Dendritic cell treated with granulocyte-macrophage colony-stimulating factor and Interleukin-4, amounts not matched to agents 40 ng/mL and 50 ng/mL, for 4 days (primary cell): Measurements from ENCODE around the gene ZBTB22.

Experiments used
- H3K27ac Mint-ChIP-seq: one replicate; pipeline ENCODE4 v1.8.0; 2022; ENCODE audit warnings: mild to moderate bottlenecking, mixed read lengths
- H3K27me3 Mint-ChIP-seq: one replicate; pipeline ENCODE4 v1.8.0; 2022; ENCODE audit warnings: mild to moderate bottlenecking, mixed read lengths
- H3K36me3 Mint-ChIP-seq: one replicate; pipeline ENCODE4 v1.8.0; 2022; ENCODE audit warnings: low read depth, mixed read lengths
- H3K4me1 Mint-ChIP-seq: one replicate; pipeline ENCODE4 v1.8.0; 2022; ENCODE audit warnings: low read depth, mixed read lengths
- H3K4me3 Mint-ChIP-seq: one replicate; pipeline ENCODE4 v1.8.0; 2022; ENCODE audit warnings: mild to moderate bottlenecking, moderate library complexity, mixed read lengths
- H3K9me3 Mint-ChIP-seq: one replicate; pipeline ENCODE4 v1.8.0; 2022; ENCODE audit warnings: mixed read lengths
- intact Hi-C: fragments of 100-400 bp; cut with micrococcal nuclease; formaldehyde crosslinking; loops from one replicate; pipeline ENCODE4 v1.15.0; 2022

ZBTB22 gene

DNA sequence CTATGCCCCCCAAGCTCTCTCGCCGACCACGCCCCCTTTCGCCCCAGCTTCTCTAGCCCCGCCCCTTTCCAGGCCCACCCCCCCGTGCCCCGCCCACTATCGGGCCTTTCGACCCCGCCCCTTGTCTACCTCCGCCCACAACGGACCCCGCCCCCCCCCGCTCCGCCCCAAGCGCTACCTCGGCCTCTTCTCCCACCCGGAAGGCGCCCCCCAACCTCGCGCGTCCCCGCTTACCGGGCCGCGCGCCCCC, 200 bp downstream of the ZBTB22 start:
- Mint-ChIP-seq H3K36me3 (peaks cover 92% of the 10 kb centered on the region), H3K27me3 (no peaks in the 10 kb centered on the region), H3K27ac (peak overlapping the region; percentile 98), H3K9me3 (no peaks in the 10 kb centered on the region), H3K4me1 (peaks cover 78% of the 10 kb centered on the region), H3K4me3 (peak overlapping the region; percentile 76)
- intact Hi-C loops = no loop called here

DNA sequence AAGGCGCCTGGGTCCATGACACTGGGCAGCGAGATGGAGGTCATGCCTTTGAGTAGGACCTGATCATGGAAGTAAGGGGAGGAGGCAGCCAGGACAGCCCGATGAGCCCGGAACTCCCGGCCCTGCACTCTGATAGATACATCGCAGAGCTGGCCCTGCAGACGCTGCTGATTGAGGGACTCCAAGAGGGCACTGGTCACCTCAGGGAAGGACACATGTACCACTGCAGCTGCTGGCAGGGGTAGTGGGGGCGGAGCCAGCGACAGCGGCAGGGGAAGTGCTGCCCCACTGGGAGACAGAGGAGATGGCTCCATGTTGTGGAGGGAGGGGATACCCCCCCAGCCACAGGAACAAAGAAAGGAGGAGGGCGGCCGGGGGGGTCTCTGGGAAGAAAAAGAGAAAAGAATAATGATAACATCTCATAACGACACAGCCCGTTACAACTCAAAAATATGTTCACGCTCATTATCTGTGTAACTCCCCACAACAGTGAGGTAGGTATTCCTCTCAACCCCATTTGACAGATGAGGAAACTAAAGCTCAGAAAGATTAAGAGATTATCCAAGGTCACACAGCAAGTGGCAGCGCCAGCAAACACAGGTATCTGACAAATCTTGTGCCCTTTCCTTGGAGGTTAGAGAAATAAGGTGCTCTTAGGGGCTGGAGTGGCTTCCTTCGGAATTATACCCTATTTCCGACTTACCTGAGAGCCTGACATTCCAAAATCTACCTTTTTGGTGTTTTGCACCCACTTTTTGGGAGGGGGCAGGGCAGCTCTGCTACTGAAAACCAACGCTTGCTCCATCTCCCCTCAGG, 733 bp downstream of the ZBTB22 start:
- Mint-ChIP-seq H3K4me3 (peak overlapping the region; percentile 76), H3K4me1 (peaks cover 78% of the 10 kb centered on the region), H3K36me3 (peaks cover 92% of the 10 kb centered on the region), H3K27ac (peak overlapping the region; percentile 98), H3K27me3 (no peaks in the 10 kb centered on the region), H3K9me3 (no peaks in the 10 kb centered on the region)
- intact Hi-C loops = no loop called here

DNA sequence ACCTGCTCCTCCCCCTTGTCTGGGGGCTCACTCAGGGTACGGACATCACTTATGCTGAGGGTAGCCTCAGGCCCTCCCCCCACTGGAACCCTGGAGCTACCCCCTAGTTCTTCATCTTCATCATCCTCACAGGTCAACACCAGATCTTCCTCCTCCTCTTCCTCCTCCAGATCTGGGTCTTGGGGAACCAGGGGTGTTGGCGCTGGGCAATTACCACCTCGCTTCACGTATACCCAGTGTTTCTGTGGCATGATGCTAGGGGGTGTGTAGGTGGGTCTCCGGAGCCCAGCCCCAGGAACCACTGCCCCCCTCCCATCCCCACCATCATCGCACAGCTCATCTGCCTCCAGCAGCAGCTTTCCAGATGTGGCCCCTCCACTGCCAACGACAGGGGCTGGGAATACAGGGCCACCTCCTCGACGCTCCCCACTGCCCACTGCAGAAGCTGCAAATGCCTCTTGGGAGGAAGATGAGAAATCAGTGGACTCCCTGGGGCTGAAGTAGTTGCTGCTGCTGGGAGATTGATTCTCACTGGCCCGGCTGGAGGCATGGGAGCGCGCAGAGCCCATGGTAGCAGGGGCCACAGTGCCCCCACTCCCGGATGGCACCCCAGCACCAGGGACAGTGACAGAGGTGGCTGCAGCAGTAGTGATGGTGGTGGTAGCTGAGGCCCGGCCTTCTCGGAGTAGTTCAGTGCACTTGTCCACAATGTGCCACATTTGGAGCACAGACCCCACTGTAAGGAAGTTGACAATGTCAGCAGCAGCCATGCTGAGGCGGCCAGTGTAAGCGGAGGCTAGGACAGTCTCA, 1.5 kb downstream of the ZBTB22 start:
- H3K27me3 Mint-ChIP-seq = no peaks in the 10 kb centered on the region
- peaks cover 76% of the 10 kb centered on the region for H3K4me1 Mint-ChIP-seq
- intact Hi-C loops = no loop called here
- H3K36me3 Mint-ChIP-seq = peaks cover 94% of the 10 kb centered on the region
- H3K4me3 Mint-ChIP-seq = peak overlapping the region; percentile 76
- H3K9me3 Mint-ChIP-seq = no peaks in the 10 kb centered on the region
- peak overlapping the region; percentile 98 for H3K27ac Mint-ChIP-seq

- peaks cover 94% of the 10 kb centered on the region for H3K36me3 Mint-ChIP-seq
Observed at GRCh38 chr6:33314943-33315792, 2.4 kb downstream of the ZBTB22 start.

GRCh38 chr6:33314515-33314942, 3.0 kb downstream of the ZBTB22 start:
- intact Hi-C loops = loop anchor here (1.0 to 5.0 kb wide), 2 partner anchors 9 to 33 kb away; no protein-coding TSS in a partner anchor
- Mint-ChIP-seq H3K4me1 (peaks cover 69% of the 10 kb centered on the region), H3K4me3 (peak overlapping the region; percentile 100), H3K27me3 (no peaks in the 10 kb centered on the region), H3K9me3 (no peaks in the 10 kb centered on the region), H3K36me3 (peaks cover 94% of the 10 kb centered on the region), H3K27ac (peak overlapping the region; percentile 98)

More at GRCh38 chr6:33314943-33315792, 2.4 kb downstream of the ZBTB22 start:
- Mint-ChIP-seq H3K4me3 (peak overlapping the region; percentile 100), H3K4me1 (peaks cover 75% of the 10 kb centered on the region), H3K27ac (peak overlapping the region; percentile 98), H3K27me3 (no peaks in the 10 kb centered on the region), H3K9me3 (no peaks in the 10 kb centered on the region)
- intact Hi-C loops = loop anchor here (1.0 to 5.0 kb wide), 2 partner anchors 8 to 32 kb away; no protein-coding TSS in a partner anchor

DNA sequence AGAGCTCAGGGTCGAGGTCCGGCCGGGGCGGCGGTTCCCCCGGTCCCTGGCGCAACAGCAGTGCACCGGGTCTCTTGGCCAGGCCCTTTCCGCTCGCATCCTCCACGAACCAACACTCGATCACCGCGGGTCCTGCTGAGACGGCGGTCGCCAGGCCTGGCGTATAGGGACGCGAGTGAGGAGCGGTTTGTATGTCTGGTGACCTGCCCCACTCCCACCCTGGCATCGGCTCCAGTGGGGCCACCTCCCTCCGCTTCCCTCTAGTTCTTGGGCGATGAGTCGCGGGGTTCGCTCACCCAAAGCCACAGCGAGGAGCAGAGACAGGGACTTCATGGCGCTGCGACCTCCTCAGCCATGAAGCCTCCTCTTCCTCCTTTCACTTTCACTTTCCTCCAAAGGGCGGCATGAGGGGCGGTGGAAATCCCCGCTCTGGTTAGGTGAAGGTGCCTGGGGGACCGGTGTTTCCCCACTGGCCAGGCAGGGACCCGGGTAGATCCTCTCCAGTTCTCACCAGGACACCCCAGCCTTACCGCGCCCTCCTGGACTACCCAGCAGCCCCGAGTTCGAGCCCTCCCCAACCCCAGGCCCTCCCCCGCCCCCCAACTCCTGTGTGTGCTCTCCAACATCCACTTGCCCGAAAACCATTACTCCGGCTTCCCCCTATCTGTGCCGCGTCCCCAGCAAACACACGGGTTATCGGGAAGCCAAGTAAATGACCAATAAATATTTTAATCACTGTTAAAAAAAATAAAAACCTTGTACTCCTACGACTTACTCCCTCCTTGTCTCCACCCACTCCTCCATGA, 3.6 kb downstream of the ZBTB22 start, which contains the start of gene TAPBP:
TAPBP (minus strand) TSS at position 370 of the 806 bp plus-strand sequence; CDS start at position 333, 37 bp downstream.
- peak within 1 kb of the TSS; percentile 100 for H3K4me3 Mint-ChIP-seq
- intact Hi-C loops = loop anchor here (1.0 to 5.0 kb wide), 3 partner anchors 9 to 33 kb away; partner anchors contain the start of gene RGL2
- H3K27me3 Mint-ChIP-seq = no peaks in the 10 kb centered on the region
- peaks cover 94% of the 10 kb centered on the region for H3K36me3 Mint-ChIP-seq
- H3K9me3 Mint-ChIP-seq = no peaks in the 10 kb centered on the region
- peaks cover 62% of the 10 kb centered on the region for H3K4me1 Mint-ChIP-seq
- H3K27ac Mint-ChIP-seq = peak within 1 kb of the TSS; percentile 98

DNA sequence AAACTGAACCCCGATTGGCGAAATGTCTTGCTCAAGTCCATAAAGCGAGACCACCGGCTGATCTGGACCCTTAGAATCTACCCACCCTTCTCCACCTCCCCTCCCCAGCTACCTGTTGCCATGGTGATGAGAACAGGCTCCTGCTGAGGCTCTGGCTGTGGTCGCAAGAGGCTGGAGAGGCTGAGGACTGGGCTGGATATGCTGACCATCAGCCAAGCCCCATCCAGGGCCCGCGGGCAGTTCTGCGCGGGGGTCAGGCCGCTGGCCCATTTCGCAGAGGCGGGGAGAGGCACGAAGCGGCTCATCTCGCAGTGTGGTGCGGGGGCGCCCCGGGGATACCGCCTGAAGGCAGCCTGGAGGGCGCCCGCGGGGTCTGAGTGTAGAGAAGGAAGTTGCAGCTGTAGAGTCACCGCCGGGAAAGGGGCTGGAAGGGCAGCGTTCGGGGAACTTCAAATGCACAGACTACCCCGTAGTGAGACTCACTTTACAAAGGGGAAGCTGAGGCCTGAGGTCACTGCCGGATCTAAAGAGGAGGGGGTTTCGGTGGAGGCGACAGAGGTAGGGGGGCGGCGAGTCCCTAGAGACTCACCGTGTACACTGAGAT, 4.3 kb downstream of the ZBTB22 start:
- Mint-ChIP-seq H3K27ac (peak overlapping the region; percentile 98), H3K9me3 (no peaks in the 10 kb centered on the region), H3K36me3 (peaks cover 94% of the 10 kb centered on the region), H3K4me3 (peak overlapping the region; percentile 100), H3K27me3 (no peaks in the 10 kb centered on the region), H3K4me1 (peaks cover 60% of the 10 kb centered on the region)
- intact Hi-C loops = loop anchor here (2.0 to 5.0 kb wide), 2 partner anchors 14 to 34 kb away; partner anchors contain the start of gene RGL2

DNA sequence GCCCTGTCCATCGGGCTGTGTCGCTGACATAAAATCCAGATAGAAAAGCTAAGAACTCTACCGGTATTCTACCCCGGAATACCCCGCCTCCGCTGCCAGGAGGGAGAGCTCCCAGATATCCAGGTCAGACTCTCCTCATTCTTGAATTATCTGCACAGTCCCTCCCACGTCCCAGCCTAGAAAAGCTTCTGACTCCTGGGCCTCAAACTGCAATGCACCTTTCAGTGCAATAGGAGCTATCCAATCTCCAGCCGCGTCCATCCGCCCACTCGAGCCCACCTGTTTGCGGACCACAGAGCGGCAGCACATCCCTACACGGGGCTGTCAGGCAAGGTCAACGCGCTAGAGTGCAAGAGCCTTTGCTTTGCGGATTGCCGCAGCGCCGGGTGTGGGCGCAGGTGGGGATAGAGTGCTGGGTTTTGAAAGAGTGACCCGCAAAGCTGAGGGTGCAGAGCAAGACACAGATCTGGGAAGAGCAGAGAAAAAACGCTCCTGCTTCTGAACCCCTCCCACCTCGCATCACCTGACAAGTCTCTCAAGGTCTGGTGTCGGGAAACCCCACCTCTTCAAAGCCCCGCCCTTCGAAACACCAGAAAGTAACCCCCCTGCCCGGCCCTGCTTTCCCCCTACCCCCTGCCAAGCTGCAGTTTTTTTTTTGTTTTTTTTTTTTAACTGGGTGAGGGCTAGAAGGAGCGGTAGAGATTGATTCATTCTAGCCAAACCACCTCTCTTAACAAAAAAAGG, 5.0 kb downstream of the ZBTB22 start:
- H3K27me3 Mint-ChIP-seq = no peaks in the 10 kb centered on the region
- H3K4me3 Mint-ChIP-seq = peak overlapping the region; percentile 100
- peaks cover 90% of the 10 kb centered on the region for H3K36me3 Mint-ChIP-seq
- H3K27ac Mint-ChIP-seq = peak overlapping the region; percentile 98
- intact Hi-C loops = loop anchor here (2.0 to 5.0 kb wide), 2 partner anchors 14 to 35 kb away; partner anchors contain the start of gene RGL2
- H3K9me3 Mint-ChIP-seq = no peaks in the 10 kb centered on the region
- H3K4me1 Mint-ChIP-seq = peaks cover 59% of the 10 kb centered on the region

- Mint-ChIP-seq H3K4me1 (peaks cover 59% of the 10 kb centered on the region), H3K9me3 (no peaks in the 10 kb centered on the region), H3K36me3 (peaks cover 89% of the 10 kb centered on the region), H3K4me3 (no peak overlapping the region), H3K27me3 (no peaks in the 10 kb centered on the region), H3K27ac (no peak overlapping the region)
- intact Hi-C loops = no loop called here
Observed at GRCh38 chr6:33306356-33306755, 11.2 kb downstream of the ZBTB22 start.

- Mint-ChIP-seq H3K36me3 (peaks cover 89% of the 10 kb centered on the region), H3K4me1 (peaks cover 58% of the 10 kb centered on the region)
Observed at GRCh38 chr6:33305052-33305451, 12.5 kb downstream of the ZBTB22 start.

DNA sequence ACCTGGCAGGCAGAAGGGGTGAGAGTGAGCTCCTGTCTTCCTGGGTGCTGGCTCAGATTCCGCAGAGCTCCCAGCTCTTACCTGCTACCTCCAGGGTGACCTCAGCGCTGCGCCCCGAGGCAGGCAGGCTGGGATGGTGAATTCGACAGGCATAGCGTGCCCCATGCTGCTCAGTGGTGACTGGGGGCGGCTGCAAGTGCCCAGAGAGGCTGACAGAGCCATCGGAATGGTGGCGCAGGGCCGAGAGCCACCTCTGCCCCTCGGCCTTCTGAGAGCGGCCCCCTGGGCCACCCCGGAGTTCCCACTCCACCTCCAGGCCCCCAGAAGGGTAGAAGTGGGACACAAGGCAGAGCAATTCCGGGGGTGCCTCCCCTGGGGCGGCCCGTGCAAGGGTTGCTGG, 13.3 kb downstream of the ZBTB22 start:
- intact Hi-C loops = no loop called here
- H3K27ac Mint-ChIP-seq = no peak overlapping the region
- H3K27me3 Mint-ChIP-seq = no peaks in the 10 kb centered on the region
- peaks cover 89% of the 10 kb centered on the region for H3K36me3 Mint-ChIP-seq
- no peak overlapping the region for H3K4me3 Mint-ChIP-seq
- no peaks in the 10 kb centered on the region for H3K9me3 Mint-ChIP-seq
- H3K4me1 Mint-ChIP-seq = peaks cover 63% of the 10 kb centered on the region

More at GRCh38 chr6:33305052-33305451, 12.5 kb downstream of the ZBTB22 start:
- intact Hi-C loops = no loop called here
- Mint-ChIP-seq H3K27me3 (no peaks in the 10 kb centered on the region), H3K4me3 (no peak overlapping the region), H3K27ac (peak overlapping the region; percentile 43), H3K9me3 (no peaks in the 10 kb centered on the region)

DNA sequence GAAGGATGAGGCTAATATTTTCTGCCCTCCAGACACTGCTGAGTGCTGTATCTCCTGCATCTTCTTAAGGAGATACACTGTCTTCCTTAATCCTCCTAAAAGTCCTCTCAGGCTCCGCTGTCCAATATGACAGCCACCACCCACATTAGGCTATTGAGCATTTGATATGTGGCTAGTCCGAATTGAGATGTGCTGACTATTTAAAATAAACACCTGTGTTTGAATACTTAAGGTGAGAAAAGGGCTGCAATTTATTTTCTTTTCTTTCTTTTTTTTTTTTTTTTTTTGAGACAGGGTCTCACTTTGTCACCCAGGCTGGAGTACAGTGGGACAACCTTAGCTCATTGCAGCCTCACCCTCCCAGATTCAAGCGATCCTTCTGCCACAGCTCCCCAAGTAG, 15.7 kb downstream of the ZBTB22 start:
- intact Hi-C loops = loop anchor here (2.0 kb wide), 1 partner anchor 43 kb away; no protein-coding TSS in a partner anchor
- Mint-ChIP-seq H3K36me3 (peaks cover 99% of the 10 kb centered on the region), H3K4me1 (peaks cover 71% of the 10 kb centered on the region), H3K4me3 (no peak overlapping the region), H3K27me3 (no peaks in the 10 kb centered on the region), H3K9me3 (no peaks in the 10 kb centered on the region), H3K27ac (no peak overlapping the region)
